GM10266 (cell line): Measurements from ENCODE around the gene SLC6A12.
"Not testable (repeated sequence)": the region's sequence is repeated elsewhere in the genome, so short reads cannot be mapped to it uniquely, and the experiment has no call there.

Source experiments
- DNase-seq: peaks from one replicate; pipeline ENCODE4 v3.0.0; 2012; ENCODE audit errors: extremely low spot score
- TF ChIP-seq, protein P1 (sequence below): IDR thresholded peaks from 2 replicates; pipeline ENCODE4 v1.5.1; 2012; ENCODE audit warnings: mild to moderate bottlenecking, low read depth; ENCODE audit not compliant: control insufficient read depth, insufficient read depth; ENCODE audit errors: missing control alignments

Gene SLC6A12

DNA sequence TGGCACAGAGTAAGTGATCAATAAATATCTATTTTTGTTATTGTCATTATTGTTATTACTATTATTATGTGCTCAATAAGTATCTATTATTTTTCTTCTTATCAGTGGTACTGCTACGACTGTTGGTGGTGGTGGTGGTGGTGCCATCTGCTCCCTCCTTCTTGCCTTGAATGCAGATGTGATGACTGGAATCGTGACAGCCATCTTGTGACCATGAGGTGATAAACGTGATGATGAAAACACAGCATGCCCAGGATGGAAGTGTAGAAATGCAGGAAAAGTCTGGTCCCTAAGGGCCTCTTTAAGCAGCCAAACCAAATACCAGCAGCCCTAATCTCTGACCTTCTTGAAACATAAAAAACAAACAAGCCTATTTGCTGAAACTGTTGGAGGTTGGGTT, 22.4 kb downstream of the SLC6A12 start:
- TF ChIP-seq, protein P1, sequence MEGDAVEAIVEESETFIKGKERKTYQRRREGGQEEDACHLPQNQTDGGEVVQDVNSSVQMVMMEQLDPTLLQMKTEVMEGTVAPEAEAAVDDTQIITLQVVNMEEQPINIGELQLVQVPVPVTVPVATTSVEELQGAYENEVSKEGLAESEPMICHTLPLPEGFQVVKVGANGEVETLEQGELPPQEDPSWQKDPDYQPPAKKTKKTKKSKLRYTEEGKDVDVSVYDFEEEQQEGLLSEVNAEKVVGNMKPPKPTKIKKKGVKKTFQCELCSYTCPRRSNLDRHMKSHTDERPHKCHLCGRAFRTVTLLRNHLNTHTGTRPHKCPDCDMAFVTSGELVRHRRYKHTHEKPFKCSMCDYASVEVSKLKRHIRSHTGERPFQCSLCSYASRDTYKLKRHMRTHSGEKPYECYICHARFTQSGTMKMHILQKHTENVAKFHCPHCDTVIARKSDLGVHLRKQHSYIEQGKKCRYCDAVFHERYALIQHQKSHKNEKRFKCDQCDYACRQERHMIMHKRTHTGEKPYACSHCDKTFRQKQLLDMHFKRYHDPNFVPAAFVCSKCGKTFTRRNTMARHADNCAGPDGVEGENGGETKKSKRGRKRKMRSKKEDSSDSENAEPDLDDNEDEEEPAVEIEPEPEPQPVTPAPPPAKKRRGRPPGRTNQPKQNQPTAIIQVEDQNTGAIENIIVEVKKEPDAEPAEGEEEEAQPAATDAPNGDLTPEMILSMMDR, result no peak
- DNase-seq, result no peak

DNA sequence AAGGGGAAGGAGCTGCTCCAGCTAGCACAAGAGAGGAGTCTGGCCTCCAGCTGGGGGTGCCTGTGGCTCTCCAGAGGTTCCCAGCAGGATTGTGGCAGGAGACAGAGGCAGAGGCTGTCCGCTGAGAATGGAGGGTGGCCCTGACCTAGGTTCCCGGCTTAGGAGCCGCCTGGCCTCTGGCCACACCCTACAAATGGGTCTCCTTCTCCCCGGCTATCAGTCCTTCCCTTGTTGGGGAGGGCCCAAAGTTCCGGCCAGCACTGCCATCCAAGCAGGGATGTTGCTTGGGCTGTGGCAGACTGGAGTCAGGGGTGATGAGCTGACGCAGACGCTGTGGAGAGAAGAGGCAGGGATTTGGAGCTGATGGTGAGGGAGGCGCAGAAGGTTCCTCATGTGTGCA, 23.1 kb downstream of the SLC6A12 start:
- TF ChIP-seq, protein P1, result no peak
- DNase-seq, result no peak

GRCh38 chr12:189622-189962, 24.4 kb downstream of the SLC6A12 start:
- TF ChIP-seq, protein P1, result no peak
- DNase-seq, result no peak

GRCh38 chr12:188910-189621, 24.9 kb downstream of the SLC6A12 start:
- peak; percentile 86 for DNase-seq
- TF ChIP-seq, protein P1, result peak; percentile 68

- not testable (repeated sequence) for DNase-seq
These were observed 25.7 kb downstream of the SLC6A12 start for GRCh38 chr12:187986-188909.

DNA sequence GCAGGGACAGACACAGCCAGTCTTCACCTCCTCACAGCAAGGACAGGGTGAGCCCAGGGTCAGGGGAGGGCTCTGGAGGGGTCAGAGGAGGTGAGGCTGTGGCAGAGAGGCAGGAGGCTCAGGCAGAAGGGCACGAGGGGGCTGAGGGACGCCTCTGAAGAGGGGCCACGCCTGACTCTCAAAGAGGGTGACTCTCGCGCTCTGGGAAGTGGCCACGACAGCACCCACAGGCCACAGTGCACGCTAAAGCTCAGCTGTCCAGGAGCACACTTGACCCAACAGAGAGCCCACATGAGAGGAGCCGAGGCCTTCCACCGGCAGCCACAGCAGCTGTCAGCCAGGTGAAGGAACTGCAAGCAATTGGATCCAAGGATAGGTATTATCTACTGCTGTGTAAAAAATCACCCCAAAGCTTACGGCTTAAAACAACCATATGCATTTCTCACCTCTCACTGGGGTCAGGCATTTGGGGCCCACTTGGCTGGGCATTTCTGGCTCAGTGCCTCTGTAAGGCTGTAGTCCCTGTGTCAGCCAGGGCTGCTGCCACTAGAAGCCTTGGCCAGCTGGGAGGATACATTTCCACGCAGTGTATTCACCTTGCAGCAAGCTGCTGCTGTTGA, 27.8 kb downstream of the SLC6A12 start:
- TF ChIP-seq, protein P1, result no peak
- no peak for DNase-seq

GRCh38 chr12:185576-185955, 28.4 kb downstream of the SLC6A12 start:
- DNase-seq, result no peak
- TF ChIP-seq, protein P1, result no peak
